Measurements from ENCODE around the gene SUGCT.
A peak's percentile ranks its signal among the peaks of the same experiment; 100 is the strongest.
"Not testable (repeated sequence)": the region's sequence is repeated elsewhere in the genome, so short reads cannot be mapped to it uniquely, and the experiment has no call there.

Gene SUGCT

GRCh38 chr7:40649247-40649646, 514.4 kb downstream of the SUGCT start:
- DNase-seq (ENCODE audit: low spot score) (no peak), FAIRE-seq (no peak)

- FAIRE-seq; DNase-seq (ENCODE audit: low spot score): not testable (repeated sequence)
These were observed 516.1 kb downstream of the SUGCT start for GRCh38 chr7:40650903-40651302.

GRCh38 chr7:40654171-40654570, 519.4 kb downstream of the SUGCT start:
- FAIRE-seq (no peak), DNase-seq (ENCODE audit: low spot score) (no peak)

GRCh38 chr7:40655426-40655825, 520.6 kb downstream of the SUGCT start:
- FAIRE-seq, result no peak
- no peak for DNase-seq (ENCODE audit: low spot score)

GRCh38 chr7:40656349-40656748, 521.5 kb downstream of the SUGCT start:
- DNase-seq (ENCODE audit: low spot score), result no peak
- no peak for FAIRE-seq

GRCh38 chr7:40658729-40659128, 523.9 kb downstream of the SUGCT start:
- no peak for DNase-seq (ENCODE audit: low spot score)
- FAIRE-seq, result no peak

GRCh38 chr7:40659231-40659630, 524.4 kb downstream of the SUGCT start:
- FAIRE-seq, result no peak
- DNase-seq (ENCODE audit: low spot score), result no peak

GRCh38 chr7:40673285-40673684, 538.5 kb downstream of the SUGCT start:
- FAIRE-seq (no peak), DNase-seq (ENCODE audit: low spot score) (no peak)

GRCh38 chr7:40674316-40674715, 539.5 kb downstream of the SUGCT start:
- FAIRE-seq, result no peak
- DNase-seq (ENCODE audit: low spot score), result no peak

GRCh38 chr7:40675741-40676140, 540.9 kb downstream of the SUGCT start:
- FAIRE-seq (no peak), DNase-seq (ENCODE audit: low spot score) (no peak)

- DNase-seq (ENCODE audit: low spot score) (no peak), FAIRE-seq (no peak)
These were observed 541.4 kb downstream of the SUGCT start for GRCh38 chr7:40676221-40676620.

GRCh38 chr7:40680657-40681056, 545.9 kb downstream of the SUGCT start:
- FAIRE-seq, result peak; percentile 42
- DNase-seq (ENCODE audit: low spot score), result peak; percentile 41

- FAIRE-seq (no peak), DNase-seq (ENCODE audit: low spot score) (no peak)
These were observed 547.9 kb downstream of the SUGCT start for GRCh38 chr7:40682696-40683095.

- FAIRE-seq (no peak), DNase-seq (ENCODE audit: low spot score) (no peak)
These were observed 559.4 kb downstream of the SUGCT start for GRCh38 chr7:40694026-40694809.

- no peak for DNase-seq (ENCODE audit: low spot score)
- FAIRE-seq, result no peak
These were observed 560.2 kb downstream of the SUGCT start for GRCh38 chr7:40694991-40695390.

- DNase-seq (ENCODE audit: low spot score) (peak; percentile 16), FAIRE-seq (no peak)
These were observed 562.8 kb downstream of the SUGCT start for GRCh38 chr7:40697653-40698052.

GRCh38 chr7:40698214-40698920, 563.6 kb downstream of the SUGCT start:
- DNase-seq (ENCODE audit: low spot score) (no peak), FAIRE-seq (no peak)

GRCh38 chr7:40698921-40699260, 564.1 kb downstream of the SUGCT start:
- DNase-seq (ENCODE audit: low spot score), result no peak
- FAIRE-seq, result no peak

GRCh38 chr7:40700653-40701421, 566.0 kb downstream of the SUGCT start:
- no peak for FAIRE-seq
- DNase-seq (ENCODE audit: low spot score), result no peak

- FAIRE-seq, result no peak
These were observed 567.2 kb downstream of the SUGCT start for GRCh38 chr7:40701836-40702551.

GRCh38 chr7:40704172-40704571, 569.4 kb downstream of the SUGCT start:
- no peak for DNase-seq (ENCODE audit: low spot score)
- no peak for FAIRE-seq

More at GRCh38 chr7:40701836-40702551, 567.2 kb downstream of the SUGCT start:
- no peak for DNase-seq (ENCODE audit: low spot score)

All from RCC 7860 (cell line).